ENCODE results near the gene THBS2.
"Not testable (repeated sequence)": the region's sequence is repeated elsewhere in the genome, so short reads cannot be mapped to it uniquely, and the experiment has no call there.

Gene THBS2
- 0 reads per million in 2 donors for total RNA-seq

DNA sequence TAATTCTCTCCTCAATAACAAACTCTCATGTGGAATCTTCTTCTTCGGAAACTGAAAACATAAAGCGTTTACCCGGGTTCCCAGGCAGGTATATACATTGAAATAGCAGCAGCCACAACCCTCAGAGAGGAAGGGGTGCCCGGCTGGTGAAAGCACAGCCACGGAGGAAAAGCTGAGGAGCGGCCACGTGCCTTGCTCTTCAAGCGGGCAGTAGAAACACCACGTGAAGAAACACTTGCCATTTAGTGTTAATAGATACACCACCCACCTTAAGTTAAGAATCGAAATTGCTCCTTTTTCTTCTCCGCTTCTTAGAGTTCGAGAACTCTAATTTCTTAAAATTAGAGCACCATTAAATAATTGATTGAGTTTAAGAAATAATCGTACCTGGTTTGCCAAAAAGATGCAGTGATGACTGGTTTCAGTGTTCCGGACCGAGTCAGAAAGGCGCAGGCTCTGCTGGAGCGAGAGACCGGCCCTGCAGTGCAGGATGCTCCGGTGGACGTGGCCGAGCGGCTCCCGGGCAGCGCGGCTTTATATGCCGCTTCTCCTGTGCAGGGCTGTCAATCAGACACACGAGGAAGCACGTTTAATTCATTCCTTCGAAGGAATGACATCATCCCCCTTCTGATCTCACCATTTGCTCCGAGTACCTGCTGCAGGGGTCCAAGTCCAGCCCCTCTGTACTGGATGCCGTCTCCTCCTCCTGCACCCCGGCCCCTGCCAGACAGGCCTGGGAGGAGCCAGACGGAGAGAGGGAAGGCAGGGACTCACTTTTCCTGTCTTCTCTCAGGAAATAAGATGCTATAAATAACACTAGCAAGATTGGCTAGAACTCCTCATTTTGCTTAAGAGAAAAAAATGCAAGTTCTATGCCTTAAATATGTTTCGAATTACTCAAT is at the start of gene THBS2:
Gene THBS2, minus strand, starts transcription at position 510 of the 902 bp plus-strand sequence. CDS start 3,062 bp downstream, outside the sequence.
- DNase-seq, result no peak

DNA sequence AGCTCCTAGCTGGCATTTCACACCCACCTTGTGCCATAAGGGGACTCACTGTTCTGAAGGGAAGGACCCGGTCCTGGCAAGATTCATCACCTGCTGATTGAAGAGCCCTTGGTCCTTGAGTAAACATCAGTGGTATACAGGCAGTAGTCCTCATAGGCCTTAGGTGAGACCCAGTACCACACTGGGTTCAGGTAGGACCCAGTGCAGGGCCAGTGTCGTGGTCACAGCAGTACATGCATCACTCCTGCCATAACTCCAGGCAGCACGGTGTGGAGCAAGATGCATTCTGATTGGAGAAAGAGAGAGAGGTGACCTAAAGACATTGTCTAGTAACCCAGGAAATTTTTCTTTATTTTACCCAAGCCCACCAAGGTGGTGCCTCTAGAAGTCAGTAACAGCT is 49.1 kb upstream of the THBS2 start:
- no peak for DNase-seq

DNA sequence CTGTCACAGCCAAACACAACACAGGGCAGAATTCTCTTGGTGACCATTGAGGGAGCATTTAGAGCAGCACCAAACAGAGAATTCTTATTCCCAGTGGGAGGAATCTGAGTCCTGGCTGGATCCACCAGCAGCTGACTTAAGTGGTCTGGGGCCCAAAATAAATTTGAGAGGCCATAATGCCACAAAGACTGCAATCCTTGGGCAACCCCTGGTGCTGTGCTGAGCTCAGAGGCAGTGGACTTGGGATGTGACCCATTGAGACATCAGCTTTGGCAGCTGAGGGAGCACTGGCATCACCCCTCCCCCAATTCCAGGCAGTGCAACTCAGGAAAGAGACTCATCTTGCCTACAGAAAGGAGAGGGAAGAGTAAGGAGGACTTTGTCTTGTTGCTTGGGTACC is 48.6 kb upstream of the THBS2 start:
- DNase-seq, result no peak

DNA sequence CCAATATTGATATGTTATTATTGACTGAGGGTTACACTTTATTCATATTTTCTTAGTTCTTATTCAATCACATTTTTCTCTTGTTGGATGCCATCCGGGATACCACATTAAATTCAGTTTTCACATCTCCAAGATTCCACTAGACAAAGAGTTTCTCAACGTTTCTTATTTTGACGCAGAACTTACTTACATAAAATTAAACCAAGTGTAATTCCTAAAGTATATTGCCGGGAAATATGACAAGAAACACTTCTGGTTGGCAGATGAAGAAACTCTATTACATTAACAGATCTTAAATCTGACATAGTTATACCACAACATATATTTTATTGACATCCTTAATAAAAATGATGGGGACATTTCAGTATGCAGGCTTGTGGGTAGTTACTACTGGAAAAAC is 47.3 kb upstream of the THBS2 start:
- no peak for DNase-seq

DNA sequence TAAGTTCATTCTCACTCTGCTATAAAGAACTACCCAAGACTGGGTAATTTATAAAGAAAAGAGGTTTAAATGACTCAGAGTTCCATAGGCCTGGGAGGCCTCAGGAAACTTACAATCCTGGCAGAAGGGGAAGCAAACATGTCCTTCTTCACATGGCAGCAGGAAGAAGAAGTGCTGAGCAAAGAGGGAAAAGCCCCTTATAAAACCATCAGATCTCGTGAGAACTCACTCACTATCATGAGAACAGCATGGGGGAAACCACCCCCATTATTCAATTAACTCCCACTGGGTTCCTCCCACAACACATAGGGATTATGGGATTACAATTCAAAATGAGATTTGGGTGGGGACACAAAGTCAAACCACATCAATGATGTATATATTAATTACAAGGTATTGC is 45.0 kb upstream of the THBS2 start:
- not testable (repeated sequence) for DNase-seq

DNA sequence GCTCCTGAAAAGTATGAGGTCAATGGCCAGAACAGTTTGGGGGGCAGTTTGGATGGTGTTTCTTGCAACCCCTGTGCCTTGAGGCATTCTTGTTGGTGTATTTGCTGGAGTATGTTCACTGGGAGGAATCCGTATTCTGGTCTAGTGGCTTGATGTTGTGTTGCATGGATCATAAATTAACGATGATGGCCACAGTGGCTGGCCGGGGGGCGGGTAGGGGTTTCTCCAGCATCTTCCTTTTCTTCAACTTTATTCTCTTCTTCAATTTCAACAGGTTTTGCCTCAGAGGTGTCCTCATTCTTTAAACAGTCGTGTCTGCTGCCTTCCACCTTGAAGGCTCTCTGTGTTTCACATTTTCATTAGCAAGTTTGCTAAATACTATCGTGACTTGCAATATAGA is 43.0 kb upstream of the THBS2 start:
- DNase-seq, result no peak

DNA sequence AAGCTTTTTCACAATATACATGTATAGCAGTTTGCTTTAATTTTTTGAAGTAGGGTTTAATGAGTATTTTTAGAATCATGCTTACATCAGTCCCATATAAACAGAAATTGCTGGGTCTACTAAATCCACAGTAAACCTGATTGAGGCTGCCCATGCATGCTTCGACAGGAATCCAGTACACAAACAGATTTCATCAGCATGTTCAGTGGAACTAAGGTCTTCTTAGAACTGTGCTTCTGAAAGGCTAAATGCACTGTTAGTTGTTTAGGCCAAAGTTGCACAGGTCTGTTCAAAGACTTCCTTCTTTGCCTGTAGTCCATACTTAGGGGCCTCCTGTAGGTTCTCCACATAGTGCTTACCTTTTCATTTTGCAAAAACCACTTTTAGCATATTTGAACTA is 42.5 kb upstream of the THBS2 start:
- DNase-seq, result no peak

DNA sequence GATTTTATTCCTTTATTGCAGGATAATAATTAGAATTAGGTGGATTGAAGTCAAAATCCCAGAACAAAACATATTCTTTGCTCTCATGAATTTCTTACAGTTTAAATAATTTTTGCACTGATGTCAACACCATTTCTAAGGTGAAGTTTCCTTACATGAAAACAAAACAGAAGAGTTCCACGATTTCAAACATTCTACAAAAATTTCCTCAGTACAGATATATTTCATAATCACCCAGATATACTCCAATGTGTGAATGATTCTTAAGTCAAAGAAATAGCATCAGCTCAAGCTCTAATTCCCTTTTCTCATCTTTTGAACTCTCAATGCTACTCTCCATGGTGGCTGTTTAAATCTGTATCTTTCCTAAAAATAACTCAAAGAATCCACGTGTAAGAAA is 39.5 kb upstream of the THBS2 start:
- no peak for DNase-seq

DNA sequence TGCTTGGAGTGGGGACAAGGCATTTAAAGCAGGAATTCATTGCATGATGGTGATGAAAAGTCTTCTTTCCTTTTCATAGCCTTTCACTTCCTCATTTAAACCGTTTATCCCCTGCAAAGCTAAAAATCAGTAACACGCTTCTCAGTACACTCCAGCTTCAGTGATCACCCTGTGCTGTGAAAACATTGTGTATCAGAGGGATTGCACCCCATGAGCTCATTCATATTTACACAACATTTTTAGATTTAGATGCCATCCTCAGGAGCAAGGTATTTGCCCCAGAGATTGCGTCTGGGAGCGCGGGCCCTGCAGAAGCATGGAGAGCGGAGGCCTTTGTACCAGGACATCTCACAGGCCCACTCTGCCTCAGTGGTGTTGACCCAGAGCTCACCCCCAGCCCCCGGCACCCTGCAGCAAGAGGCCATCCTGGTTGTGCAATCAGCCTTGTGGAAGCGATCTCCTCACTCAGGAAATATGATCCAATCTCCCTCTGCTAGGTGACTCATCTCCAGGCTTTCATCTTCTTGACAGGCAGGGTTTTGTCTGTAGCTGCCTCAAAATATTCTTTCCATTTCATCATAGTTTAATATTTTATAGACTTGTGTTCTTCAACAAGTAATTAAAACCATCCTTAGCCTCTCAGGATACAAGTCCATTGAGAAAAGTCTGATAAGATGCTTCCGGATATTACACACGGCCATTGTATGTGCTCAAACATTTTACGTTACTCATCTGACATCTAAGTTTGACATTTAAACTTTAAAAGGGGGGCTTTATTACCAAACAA is 38.9 kb upstream of the THBS2 start:
- DNase-seq, result no peak

DNA sequence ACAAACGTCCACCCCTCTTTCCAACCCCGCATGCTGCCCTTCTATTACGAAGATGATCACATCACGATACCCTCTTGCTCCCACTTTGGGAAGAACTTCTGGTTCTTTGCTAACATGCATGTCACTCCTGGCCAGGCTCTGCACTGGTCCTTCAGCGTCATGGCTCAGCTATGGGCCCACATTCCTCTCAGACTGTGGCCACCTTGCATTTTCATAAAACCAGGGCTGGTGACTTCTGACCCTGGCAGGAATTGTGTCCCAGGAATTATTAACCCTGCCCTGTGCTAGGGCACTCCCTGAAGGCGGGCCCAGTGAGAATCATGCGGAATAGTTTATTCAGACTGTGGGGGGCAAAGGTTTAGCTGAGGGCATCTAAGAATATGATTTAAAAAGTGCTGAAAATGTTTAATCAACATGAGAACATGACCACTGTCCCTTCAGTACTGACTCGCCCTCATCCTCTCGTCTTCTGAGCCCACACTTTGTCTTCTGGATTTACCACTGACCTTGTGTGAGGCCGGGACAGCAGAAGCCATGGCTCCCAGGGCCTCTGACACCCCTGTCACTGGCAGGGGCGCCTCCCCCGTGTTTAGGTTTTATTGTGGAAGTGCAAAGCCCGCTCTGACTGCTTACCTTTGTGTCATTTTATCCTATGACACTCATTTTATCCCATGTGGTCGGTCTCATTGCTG is 38.1 kb upstream of the THBS2 start:
- DNase-seq, result no peak

DNA sequence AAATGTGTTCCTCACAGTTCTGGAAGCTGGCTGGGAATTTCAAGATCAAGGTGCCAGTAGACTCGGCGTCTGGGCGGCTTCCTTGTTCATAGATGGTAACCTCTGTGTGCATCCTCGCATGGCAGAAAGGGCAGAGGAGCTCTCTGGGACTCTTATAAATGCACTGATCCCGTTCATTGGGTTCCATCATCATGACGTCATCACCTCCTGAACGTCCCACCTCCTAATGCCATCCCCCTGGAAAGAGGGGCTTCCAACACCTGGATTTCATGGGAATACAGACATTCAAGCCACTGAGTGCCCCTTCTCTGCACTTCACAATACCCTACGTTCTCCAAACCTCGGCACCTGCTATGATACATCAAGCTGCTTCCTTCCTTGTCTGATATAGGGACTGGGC is 37.5 kb upstream of the THBS2 start:
- no peak for DNase-seq

DNA sequence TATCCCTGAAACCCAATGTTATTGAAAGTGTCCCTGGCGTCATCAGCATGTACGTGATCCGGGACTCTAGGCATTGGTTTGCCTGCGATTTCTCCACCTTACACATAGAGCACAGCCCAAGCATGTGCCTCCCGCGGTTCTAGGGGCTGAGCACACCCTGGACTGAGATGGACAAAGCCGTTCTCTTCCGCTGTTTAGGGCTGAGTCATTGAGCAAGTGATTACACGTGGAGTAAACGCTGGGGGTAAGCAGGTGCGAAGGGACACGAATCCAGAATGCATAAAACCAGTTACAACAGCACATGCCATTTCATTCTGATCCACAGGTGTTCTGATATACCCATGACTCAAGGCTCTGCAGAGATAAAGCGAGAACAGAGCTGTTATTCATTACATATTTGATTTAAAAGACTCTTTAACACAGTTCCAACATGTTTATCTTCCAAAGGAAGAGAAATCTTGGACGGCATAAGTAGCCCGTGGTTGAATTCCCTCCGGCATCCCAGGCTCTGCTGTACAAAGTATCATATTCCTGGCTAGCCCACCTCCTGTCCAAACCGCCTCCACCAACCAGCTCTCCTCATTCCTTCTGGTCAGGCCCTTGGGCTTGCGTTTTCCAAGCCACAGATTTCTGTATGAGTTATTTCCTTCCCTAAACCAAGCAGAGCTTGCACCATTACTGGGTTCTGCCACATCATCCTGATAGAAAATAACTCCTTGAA is 36.1 kb upstream of the THBS2 start:
- no peak for DNase-seq

DNA sequence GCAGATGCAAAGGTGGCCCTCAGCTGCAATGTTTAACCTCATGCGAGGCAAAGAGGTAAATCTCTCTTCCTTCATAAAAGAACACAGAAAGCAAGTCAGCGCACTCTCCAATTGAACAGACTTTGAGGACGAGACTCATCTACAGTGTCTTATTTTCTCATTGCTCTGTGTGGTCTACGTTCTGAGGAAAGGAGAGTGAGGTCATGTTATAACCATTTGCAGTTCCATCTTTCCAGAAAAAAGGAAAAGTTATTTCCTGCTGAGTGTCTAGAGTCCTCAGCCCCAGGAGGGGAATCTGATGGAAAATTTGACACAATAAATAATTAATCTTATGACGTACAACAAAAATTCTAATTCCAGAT is 35.6 kb upstream of the THBS2 start:
- no peak for DNase-seq

DNA sequence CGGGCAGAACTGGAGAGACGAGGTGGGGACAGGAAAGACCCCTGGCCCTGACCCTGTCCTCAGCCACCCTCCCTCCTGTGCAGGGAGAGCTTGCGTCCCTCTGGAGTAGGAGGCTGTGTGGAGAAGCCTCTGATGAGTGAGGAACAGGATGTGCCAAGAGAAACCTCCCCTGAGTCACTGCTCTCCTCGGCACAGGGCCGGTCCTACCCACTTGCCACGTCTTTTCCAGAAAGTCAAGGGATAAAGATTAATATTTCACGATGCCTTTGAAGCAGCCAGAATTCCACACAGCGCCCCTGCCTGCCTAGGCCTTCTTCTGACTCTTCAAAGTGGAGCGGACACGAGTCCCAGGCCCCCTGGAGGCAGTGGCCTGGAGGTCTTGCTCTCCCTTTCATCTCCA is 34.9 kb upstream of the THBS2 start:
- DNase-seq, result no peak

DNA sequence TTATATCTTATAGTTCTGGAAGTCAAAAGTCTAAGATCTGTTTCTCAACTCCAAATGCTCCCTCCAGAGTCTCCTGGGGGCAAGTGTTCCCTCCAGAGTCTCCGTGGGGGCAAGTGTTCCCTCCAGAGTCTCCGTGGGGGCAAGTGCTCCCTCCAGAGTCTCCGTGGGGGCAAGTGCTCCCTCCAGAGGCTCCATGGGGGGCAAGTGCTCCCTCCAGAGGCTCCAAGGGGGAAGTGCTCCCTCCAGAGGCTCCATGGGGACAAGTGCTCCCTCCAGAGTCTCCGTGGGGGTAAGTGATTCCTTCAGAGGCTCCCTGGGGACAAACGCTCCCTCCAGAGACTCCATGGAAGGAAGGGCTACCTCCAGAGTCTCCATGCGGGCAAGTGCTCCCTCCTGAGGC is 34.0 kb upstream of the THBS2 start:
- no peak for DNase-seq

DNA sequence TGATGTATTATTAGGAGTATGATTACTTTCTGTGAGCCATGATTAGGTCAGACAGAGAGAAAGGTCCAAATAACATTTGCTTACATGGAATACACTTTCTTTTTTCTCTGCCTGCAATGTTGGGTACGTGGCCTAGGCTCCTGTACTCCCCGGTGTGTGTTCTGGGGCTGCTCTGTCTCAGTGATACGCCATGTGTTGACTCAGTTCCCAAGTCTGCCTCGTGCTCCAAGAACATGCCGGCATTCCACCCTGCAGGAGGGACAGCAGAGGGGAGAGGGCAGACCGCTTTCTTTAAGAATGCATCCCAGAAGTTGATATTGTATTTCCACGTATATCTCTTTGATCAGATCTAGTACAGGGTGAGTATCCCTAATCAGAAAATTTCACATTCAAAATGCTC is 33.3 kb upstream of the THBS2 start:
- DNase-seq, result no peak

DNA sequence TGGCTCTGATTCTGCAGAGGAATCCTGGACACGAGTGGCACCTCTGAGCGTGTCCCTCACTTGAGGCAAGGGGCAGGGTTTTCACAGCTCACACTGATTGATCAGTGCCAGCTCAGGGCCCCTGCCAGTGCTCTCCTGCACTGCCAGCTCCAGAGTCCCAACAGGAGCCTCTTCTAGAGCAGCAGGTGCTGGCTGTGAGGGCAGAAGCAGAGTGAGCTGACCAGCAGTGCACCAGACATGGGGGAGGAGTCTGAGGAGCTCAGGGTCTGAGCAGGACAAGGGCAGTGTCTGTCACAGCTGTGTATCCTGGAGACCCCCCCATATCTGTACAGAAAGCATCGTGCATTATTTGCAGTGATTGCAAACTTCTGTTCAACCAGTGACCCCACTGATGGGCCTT is 31.5 kb upstream of the THBS2 start:
- no peak for DNase-seq

DNA sequence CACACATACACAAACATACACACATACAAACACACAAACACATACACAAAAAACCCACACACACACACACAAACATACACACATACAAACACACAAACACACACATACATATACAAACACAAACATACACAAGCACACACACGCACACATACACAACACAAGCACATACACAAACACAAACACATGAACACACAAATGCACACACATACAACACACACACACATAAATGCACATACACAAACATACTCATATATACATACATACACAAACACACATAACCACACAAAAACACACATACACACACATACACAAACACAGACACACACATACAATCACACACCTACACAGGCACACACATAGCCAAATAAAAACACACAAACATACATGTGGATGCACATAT is 30.3 kb upstream of the THBS2 start:
- no peak for DNase-seq

DNA sequence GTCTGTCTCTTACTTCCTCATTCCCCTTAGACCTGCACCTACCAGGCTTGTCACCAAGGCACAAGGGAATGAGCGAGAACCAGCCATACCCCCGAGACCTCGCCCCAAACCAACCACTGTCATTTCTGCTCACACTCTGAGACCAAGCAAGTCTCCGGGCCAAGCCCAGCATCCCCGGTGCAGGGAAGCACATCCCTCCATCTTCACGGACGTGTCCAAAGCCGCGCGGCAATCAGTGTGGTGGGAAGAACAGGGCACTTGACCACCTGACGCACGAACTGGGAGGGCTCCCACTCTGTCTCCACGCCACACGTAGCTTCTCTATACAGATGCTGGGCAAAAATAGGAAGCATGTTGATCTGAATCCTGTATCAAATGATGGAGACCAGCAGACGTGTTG is 28.4 kb upstream of the THBS2 start:
- no peak for DNase-seq

DNA sequence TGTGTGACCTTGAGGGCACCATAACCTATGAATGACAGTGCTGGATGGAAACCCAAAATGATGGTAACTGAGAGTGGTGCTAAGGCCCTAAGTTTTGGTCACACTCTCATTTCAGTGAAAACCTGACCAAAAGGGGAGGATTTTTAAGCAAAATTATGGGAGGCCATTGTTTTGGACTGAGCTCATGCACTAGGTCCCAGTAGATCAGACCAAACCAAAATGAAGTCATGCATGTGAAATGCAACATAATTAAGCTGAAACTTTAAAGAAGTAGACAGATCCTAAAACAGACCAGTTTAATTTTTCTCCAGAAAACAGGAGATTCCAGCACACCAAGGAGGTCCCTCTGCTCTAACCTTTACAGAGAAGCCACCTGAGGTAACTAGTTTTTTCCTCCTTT is 24.0 kb upstream of the THBS2 start:
- DNase-seq, result no peak

DNA sequence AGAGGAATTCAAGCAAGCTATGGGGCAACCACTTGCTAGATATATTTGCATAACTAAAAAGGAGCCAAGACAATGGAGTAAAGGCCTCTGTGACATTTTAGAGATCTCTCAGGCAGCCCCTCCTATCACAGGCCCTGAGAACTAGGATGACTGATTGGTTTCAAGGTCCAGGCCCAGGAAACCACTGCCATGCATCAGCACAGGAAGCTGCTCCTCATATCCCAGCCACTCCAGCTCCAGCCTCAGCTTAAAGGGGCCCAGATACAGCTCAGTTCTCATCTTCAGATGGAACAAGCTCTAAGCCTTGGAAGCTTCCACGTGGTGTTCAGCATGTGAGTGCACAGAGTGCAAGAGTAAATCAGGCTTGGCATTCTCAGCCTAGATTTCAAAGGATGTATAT is 21.1 kb upstream of the THBS2 start:
- DNase-seq, result no peak

DNA sequence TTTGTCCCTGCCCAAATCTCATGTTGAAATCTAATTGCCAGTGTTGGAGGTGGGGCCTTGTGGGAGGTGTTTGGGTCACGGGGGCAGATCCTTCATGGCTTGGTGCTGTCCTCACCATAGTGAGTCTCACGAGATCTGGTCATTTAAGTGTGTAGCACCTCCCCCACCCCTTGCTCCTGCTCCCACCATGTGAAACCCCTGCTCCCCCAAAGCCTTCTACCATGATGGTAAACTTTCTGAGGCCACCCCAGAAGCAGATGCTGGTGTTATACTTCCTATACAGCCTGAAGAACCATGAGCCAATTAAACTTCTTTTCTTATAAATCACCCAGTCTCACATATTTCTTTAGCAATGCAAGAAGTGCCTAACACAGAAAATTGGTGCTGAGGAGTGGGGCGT is 19.9 kb upstream of the THBS2 start:
- no peak for DNase-seq

DNA sequence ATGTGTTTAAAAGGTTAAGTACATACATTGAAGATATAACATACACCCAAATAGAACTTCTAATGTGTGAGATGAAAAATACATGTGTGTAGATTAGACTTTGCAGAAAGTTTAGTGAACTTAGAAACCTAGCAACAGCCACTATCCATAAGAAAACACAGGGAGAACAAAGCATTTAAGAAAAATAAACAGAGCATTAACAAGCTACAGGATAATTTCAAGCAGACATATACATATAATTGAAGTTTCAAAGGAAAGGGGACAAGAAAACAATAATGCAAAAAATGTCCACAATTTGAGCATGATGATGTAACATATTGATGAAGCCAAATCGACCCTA is 18.2 kb upstream of the THBS2 start:
- DNase-seq, result no peak
